SK-N-MC (cell line): ENCODE measurements around the gene CLN6.

Experiments
- DNase-seq: peaks from one replicate; pipeline ENCODE4 v3.0.0-alpha.2; 2011; ENCODE audit warnings: low read depth, low spot score
- H3K27ac ChIP-seq: fragments of 200-600 bp; sonication (generic); 2 replicates; pipeline ENCODE4 v1.5.1; 2016; ENCODE audit warnings: mixed run types
- H3K36me3 ChIP-seq: fragments of 200-600 bp; sonication (generic); 2 replicates; pipeline ENCODE4 v1.6.1; 2017; ENCODE audit warnings: antibody characterized with exemption, low read length, mixed read lengths; ENCODE audit not compliant: insufficient read depth
- H3K4me3 ChIP-seq: fragments of 200-600 bp; sonication (generic); 2 replicates; pipeline ENCODE4 v1.5.1; 2016
- H3K9ac ChIP-seq: fragments of 200-600 bp; sonication (generic); 2 replicates; pipeline ENCODE4 v1.8.0; 2017; ENCODE audit warnings: mixed run types, mixed read lengths; ENCODE audit not compliant: insufficient read length
- H3K9me3 ChIP-seq: fragments of 200-600 bp; sonication (generic); 2 replicates; pipeline ENCODE4 v1.6.1; 2017; ENCODE audit warnings: low read depth, mild to moderate bottlenecking, antibody characterized with exemption, low read length, moderate library complexity, mixed read lengths
- EZH2 ChIP-seq: fragments of 200-600 bp; sonication (generic); IDR thresholded peaks from one replicate; pipeline ENCODE4 v1.6.1; 2017; ENCODE audit warnings: antibody characterized with exemption
- FOXP2 ChIP-seq: optimal IDR thresholded peaks from 2 replicates; pipeline ENCODE3; 2011; ENCODE audit warnings: mild to moderate bottlenecking, moderate library complexity; ENCODE audit not compliant: insufficient read depth; ENCODE audit errors: extremely low read length, control extremely low read depth
- POLR2AphosphoS5 ChIP-seq: IDR thresholded peaks from 2 replicates; pipeline ENCODE4 v1.6.1; 2012; ENCODE audit warnings: mild to moderate bottlenecking, low read depth, low read length, borderline replicate concordance

Gene CLN6

GRCh38 chr15:68229386-68230156 lies at the start of gene CLN6:
CLN6 (minus strand) TSS chr15:68229728; CDS start chr15:68229584, 144 bp downstream.
- peak within 1 kb of the TSS; percentile 78 for H3K4me3 ChIP-seq
- H3K27ac ChIP-seq: peak within 1 kb of the TSS; percentile 48; the same call in 1 of the 2 replicates
- H3K36me3 ChIP-seq: no peaks in the 10 kb centered on the region
- peak within 1 kb of the TSS; percentile 80 for H3K9ac ChIP-seq
- DNase-seq: no peak
- TF ChIP-seq POLR2AphosphoS5 (peak; percentile 85), EZH2 (no peak), FOXP2 (no peak)
- H3K9me3 ChIP-seq: no peaks in the 10 kb centered on the region

DNA sequence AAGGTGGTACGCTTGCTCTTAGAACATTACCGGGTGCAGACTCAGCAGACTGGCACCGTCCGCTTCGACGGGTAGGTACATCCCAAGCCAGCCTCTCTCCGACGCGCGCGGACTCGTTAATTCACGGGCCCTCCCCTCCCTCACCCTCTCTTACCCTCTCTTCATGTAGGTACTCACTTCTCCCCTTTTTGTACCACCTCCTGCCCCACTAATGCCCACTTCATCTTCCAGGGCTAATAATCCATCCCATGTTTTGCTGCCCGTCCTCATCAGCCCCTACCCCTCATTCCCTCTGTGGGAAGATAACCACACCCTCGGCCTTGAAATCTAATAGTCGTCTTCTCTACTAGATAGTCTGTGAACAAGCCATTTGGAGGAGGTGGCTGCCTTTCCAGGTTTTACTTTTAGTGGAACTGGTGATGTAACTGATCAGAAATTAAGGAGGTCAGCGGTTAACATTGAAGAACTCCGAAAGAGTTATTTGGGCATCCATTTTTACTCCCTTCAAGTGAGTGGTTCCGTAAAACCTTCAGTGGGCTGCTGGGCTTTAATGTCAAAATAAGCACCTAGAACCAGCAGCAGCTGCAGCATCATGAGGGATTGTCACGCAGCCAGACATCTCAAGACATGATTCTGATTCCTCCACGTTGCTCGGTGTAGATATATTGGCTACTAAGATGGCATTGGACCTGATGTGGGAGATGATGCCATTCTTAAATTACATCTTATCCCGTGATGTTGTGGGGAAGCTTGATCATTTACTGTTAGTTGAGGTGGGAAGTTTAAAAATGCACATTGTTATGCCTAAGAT lies 49.3 kb upstream of the CLN6 start:
- Histone ChIP-seq H3K9me3 (no peaks in the 10 kb centered on the region), H3K4me3 (peak overlapping the region; percentile 95), H3K36me3 (peaks cover 20% of the 10 kb centered on the region), H3K27ac (peak overlapping the region; percentile 88), H3K9ac (peak overlapping the region; percentile 94)
- no peak for TF ChIP-seq FOXP2
- peak; percentile 33; the same call in 1 of the 2 replicates for TF ChIP-seq POLR2AphosphoS5
- peak; percentile 51 for DNase-seq

DNA sequence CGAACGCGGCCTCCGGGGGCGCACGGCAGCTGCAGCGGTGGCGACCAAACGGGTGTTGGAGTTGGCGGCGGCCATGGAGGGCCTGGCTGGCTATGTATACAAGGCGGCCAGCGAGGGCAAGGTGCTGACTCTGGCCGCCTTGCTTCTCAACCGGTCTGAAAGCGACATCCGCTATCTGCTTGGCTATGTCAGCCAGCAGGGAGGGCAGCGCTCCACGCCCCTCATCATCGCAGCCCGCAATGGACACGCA lies 48.7 kb upstream of the CLN6 start:
- TF ChIP-seq FOXP2 (no peak), POLR2AphosphoS5 (no peak), EZH2 (no peak)
- no peak for DNase-seq
- H3K4me3 ChIP-seq: peak overlapping the region; percentile 95

GRCh38 chr15:68277603-68278344 lies 48.2 kb upstream of the CLN6 start, which contains the start of gene FEM1B:
FEM1B (plus strand) TSS chr15:68277745; CDS start chr15:68278418, 673 bp downstream.
- H3K36me3 ChIP-seq: peaks cover 13% of the 10 kb centered on the region
- H3K27ac ChIP-seq: peak within 1 kb of the TSS; percentile 88
- H3K4me3 ChIP-seq: peak within 1 kb of the TSS; percentile 95
- DNase-seq: peak; percentile 72
- H3K9me3 ChIP-seq: no peaks in the 10 kb centered on the region
- peak within 1 kb of the TSS; percentile 94 for H3K9ac ChIP-seq
- TF ChIP-seq POLR2AphosphoS5: peak; percentile 91
- TF ChIP-seq FOXP2: peak; percentile 49
- no peak for TF ChIP-seq EZH2

More for the DNA sequence above, 48.7 kb upstream of the CLN6 start:
- Histone ChIP-seq H3K9me3 (no peaks in the 10 kb centered on the region), H3K27ac (peak overlapping the region; percentile 88), H3K9ac (peak overlapping the region; percentile 94), H3K36me3 (peaks cover 18% of the 10 kb centered on the region)

DNA sequence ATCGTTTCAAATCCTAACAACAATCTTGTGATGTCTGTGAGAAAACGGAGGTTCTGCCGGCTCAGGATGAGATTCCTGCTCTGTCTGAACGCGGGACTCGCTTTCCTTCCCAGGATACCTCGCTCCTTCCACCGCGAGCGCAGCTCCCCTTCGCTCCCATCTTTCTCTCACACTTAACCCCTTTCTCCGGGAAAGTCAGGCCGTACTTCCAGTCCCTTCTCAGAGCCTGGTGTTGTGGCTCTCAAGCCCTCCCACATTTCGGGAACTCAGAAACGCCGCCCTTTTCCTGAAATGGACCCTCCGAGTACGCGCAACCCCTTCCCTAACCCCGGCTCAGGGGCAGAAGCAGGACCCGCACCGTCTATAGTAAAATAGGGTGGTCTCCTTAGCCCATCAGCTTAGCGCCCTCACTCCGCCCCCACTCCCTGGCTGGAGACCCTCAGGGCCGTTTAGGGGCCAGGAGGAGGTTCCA lies 47.6 kb upstream of the CLN6 start:
- no peak for TF ChIP-seq POLR2AphosphoS5
- TF ChIP-seq EZH2: no peak
- no peak for TF ChIP-seq FOXP2
- Histone ChIP-seq H3K9ac (peak overlapping the region; percentile 94), H3K9me3 (no peaks in the 10 kb centered on the region), H3K36me3 (peaks cover 12% of the 10 kb centered on the region), H3K27ac (peak overlapping the region; percentile 88), H3K4me3 (peak overlapping the region; percentile 95)
- DNase-seq: no peak

DNA sequence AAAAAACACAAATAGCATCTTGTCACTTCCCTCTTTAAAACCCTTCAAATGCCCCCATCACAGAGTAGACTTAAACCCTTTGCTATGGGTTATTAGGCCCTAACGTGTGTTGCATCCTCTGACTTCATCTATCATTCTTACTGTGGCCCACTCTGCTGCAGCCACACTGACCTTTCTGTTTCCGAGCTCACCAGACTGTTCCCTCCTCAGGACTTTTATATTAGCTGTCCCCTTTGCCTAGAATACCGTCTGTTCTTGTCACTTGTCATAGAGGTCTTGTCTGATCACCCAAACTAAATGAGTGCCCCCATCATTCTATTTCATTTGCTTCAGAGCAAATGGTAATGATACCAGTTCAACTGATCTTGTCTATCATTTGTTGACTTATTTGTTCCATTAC lies 47.1 kb upstream of the CLN6 start:
- H3K9me3 ChIP-seq: no peaks in the 10 kb centered on the region
- no peak overlapping the region for H3K9ac ChIP-seq
- no peak for TF ChIP-seq FOXP2
- TF ChIP-seq POLR2AphosphoS5: no peak
- no peak for TF ChIP-seq EZH2
- H3K36me3 ChIP-seq: peaks cover 12% of the 10 kb centered on the region
- peak overlapping the region; percentile 95; the same call in 1 of the 2 replicates for H3K4me3 ChIP-seq
- no peak for DNase-seq
- H3K27ac ChIP-seq: no peak overlapping the region

DNA sequence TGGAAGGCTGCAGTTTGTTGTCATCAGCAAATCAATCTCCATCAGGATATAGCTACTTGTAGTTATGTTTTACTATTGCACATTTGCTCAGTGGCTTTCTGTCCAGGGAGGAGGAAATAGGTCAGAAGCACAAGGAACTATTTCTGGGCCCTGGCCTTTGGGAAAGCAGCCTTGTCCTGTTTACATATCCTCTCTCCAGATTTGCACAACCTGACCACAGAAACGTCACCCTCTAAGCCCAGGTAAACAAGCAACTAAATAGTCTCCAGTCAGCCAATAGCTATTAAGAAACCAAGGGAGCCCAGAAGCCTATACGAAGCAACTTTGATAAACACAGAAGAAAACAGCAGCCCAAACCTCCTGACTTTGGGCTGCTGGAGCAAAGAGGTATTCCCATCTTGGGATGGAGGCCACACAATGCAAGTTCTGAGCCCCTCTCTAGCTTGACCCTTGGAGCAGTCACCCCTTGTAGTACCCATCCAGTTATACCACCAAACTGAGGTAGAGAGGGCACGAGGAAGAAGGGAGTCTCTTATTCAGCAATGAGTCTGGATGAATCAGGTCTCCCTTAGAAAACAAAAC lies 45.7 kb upstream of the CLN6 start:
- H3K9me3 ChIP-seq: no peaks in the 10 kb centered on the region
- no peak overlapping the region for H3K9ac ChIP-seq
- TF ChIP-seq FOXP2: no peak
- TF ChIP-seq POLR2AphosphoS5: no peak
- TF ChIP-seq EZH2: no peak
- H3K27ac ChIP-seq: no peak overlapping the region
- no peak overlapping the region for H3K4me3 ChIP-seq
- DNase-seq: no peak
- H3K36me3 ChIP-seq: peaks cover 7% of the 10 kb centered on the region

DNA sequence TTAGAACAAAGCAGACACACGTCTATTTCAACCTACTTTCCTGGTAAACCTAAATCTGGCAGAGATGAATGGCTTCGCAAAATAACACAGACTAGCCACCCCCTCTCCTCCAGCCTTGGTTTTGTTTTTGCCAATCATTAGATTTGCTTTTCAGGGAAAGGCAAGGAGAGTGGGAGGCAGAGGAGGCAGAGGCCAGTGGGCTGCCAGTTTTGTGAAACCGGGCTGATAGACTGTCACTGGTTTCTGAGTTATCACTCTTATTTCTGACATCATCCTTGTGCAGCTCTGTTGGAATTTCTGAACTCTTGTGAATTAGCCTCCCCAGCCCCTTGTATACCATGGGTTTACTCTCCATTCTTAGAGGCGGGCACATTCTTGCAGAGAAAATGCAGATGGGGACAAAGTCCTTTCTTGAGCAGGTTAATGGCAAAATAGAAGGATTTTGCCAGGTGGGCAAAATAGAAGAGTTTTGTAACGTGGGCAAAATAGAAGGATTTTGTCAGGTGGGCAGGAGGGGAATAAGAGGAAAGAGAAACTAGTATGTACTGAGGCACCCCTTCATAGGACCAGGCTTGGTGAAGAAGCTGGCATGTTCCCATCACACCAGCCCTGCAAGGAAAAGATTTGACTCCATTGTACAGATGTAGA lies 44.8 kb upstream of the CLN6 start:
- H3K4me3 ChIP-seq: no peak overlapping the region
- DNase-seq: no peak
- H3K9ac ChIP-seq: no peak overlapping the region
- H3K9me3 ChIP-seq: no peaks in the 10 kb centered on the region
- H3K27ac ChIP-seq: no peak overlapping the region
- no peaks in the 10 kb centered on the region for H3K36me3 ChIP-seq
- TF ChIP-seq EZH2 (no peak), FOXP2 (no peak), POLR2AphosphoS5 (no peak)
